Neutrophil (primary cell): ENCODE measurements around the gene NLRC5.

ENCODE experiments used
- H3K27ac ChIP-seq: fragments of 200-600 bp; sonication (generic); 2 replicates; pipeline ENCODE4 v1.5.1; 2016; ENCODE audit warnings: mild to moderate bottlenecking, moderate library complexity
- H3K27me3 ChIP-seq: fragments of 200-600 bp; sonication (generic); 2 replicates; pipeline ENCODE4 v1.6.0; 2016; ENCODE audit warnings: mild to moderate bottlenecking
- H3K36me3 ChIP-seq: fragments of 200-600 bp; sonication (generic); 2 replicates; pipeline ENCODE4 v1.5.1; 2017
- H3K4me1 ChIP-seq, 2 experiments: fragments of 200-600 bp in 1 of 2; sonication (generic) in 1 of 2; 1 replicate in 1 of 2; 2 replicates in 1 of 2; pipeline versions ENCODE4 v1.5.1 to v1.6.1; 2013 to 2016; ENCODE audit warnings: low read depth in 1 of 2, low read length in 1 of 2, mild to moderate bottlenecking in 1 of 2, moderate library complexity in 1 of 2; ENCODE audit not compliant: control insufficient read depth in 1 of 2, insufficient read depth in 1 of 2
- H3K4me3 ChIP-seq, 2 experiments: fragments of 200-600 bp in 1 of 2; sonication (generic) in 1 of 2; 1 replicate in 1 of 2; 2 replicates in 1 of 2; pipeline ENCODE4 v1.5.1; 2013 to 2016; ENCODE audit warnings: low read depth in 1 of 2, low read length in 1 of 2, mild to moderate bottlenecking in 1 of 2, moderate library complexity in 1 of 2
- H3K9me3 ChIP-seq: fragments of 200-600 bp; sonication (generic); 2 replicates; pipeline ENCODE4 v1.5.1; 2016
- CTCF ChIP-seq: fragments of 200-600 bp; sonication (generic); IDR thresholded peaks from 2 replicates; pipeline ENCODE4 v1.5.1; 2016; ENCODE audit warnings: antibody characterized with exemption

The NLRC5 gene

GRCh38 chr16:57127836-57128235, 138.5 kb downstream of the NLRC5 start:
- Histone ChIP-seq H3K36me3 (peaks cover 52% of the 10 kb centered on the region), H3K27me3 (no peaks in the 10 kb centered on the region), H3K27ac (peak overlapping the region; percentile 13), H3K9me3 (no peaks in the 10 kb centered on the region), H3K4me3 (no peak overlapping the region), H3K4me1 (peaks cover 34 to 59% of the 10 kb centered on the region in 2 experiments)
- TF ChIP-seq CTCF = no peak

- peak overlapping the region; percentile 42 for H3K27ac ChIP-seq
- no peak overlapping the region for H3K4me3 ChIP-seq
- H3K9me3 ChIP-seq = no peaks in the 10 kb centered on the region
- TF ChIP-seq CTCF = no peak
- H3K36me3 ChIP-seq = peaks cover 52% of the 10 kb centered on the region
- peaks cover 31 to 58% of the 10 kb centered on the region in 2 experiments for H3K4me1 ChIP-seq
- H3K27me3 ChIP-seq = no peaks in the 10 kb centered on the region
Observed at GRCh38 chr16:57128771-57129389, 139.5 kb downstream of the NLRC5 start.

GRCh38 chr16:57130950-57131321, 141.6 kb downstream of the NLRC5 start:
- H3K4me1 ChIP-seq = peaks cover 44 to 59% of the 10 kb centered on the region in 2 experiments

GRCh38 chr16:57131351-57131970, 142.1 kb downstream of the NLRC5 start:
- H3K27ac ChIP-seq = peak overlapping the region; percentile 87
- TF ChIP-seq CTCF = no peak
- no peaks in the 10 kb centered on the region for H3K9me3 ChIP-seq

More at GRCh38 chr16:57130950-57131321, 141.6 kb downstream of the NLRC5 start:
- peak overlapping the region; percentile 87 for H3K27ac ChIP-seq
- peaks cover 48% of the 10 kb centered on the region for H3K36me3 ChIP-seq
- no peak overlapping the region for H3K4me3 ChIP-seq
- no peak for TF ChIP-seq CTCF
- no peaks in the 10 kb centered on the region for H3K9me3 ChIP-seq
- no peaks in the 10 kb centered on the region for H3K27me3 ChIP-seq

GRCh38 chr16:57132470-57132869, 143.1 kb downstream of the NLRC5 start:
- H3K27ac ChIP-seq = peak overlapping the region; percentile 87
- no peak for TF ChIP-seq CTCF

More at GRCh38 chr16:57131351-57131970, 142.1 kb downstream of the NLRC5 start:
- peaks cover 44 to 59% of the 10 kb centered on the region in 2 experiments for H3K4me1 ChIP-seq
- H3K4me3 ChIP-seq = no peak overlapping the region
- peaks cover 46% of the 10 kb centered on the region for H3K36me3 ChIP-seq
- no peaks in the 10 kb centered on the region for H3K27me3 ChIP-seq

More at GRCh38 chr16:57132470-57132869, 143.1 kb downstream of the NLRC5 start:
- H3K4me3 ChIP-seq = no peak overlapping the region
- H3K36me3 ChIP-seq = peaks cover 50% of the 10 kb centered on the region
- H3K27me3 ChIP-seq = no peaks in the 10 kb centered on the region
- H3K9me3 ChIP-seq = no peaks in the 10 kb centered on the region
- peaks cover 51 to 60% of the 10 kb centered on the region in 2 experiments for H3K4me1 ChIP-seq
